HG03103 (cell line): ENCODE measurements around the gene FLNB.

Source experiments
- ATAC-seq: cut with Tn5 transposase; IDR thresholded peaks from one replicate; pipeline ENCODE4 v1.9.1; 2021; ENCODE audit warnings: low read depth; ENCODE audit not compliant: unreplicated experiment

The FLNB gene

GRCh38 chr3:58154626-58155449 is 146.6 kb downstream of the FLNB start:
- ATAC-seq = no peak

- no peak for ATAC-seq
Observed at GRCh38 chr3:58155838-58156237, 147.6 kb downstream of the FLNB start.

GRCh38 chr3:58157700-58158099 is 149.5 kb downstream of the FLNB start:
- no peak for ATAC-seq

- ATAC-seq = no peak
Observed at GRCh38 chr3:58158442-58159153, 150.4 kb downstream of the FLNB start.

GRCh38 chr3:58160399-58160798 is 152.2 kb downstream of the FLNB start:
- no peak for ATAC-seq

GRCh38 chr3:58161435-58162398 is 153.5 kb downstream of the FLNB start:
- ATAC-seq = no peak

- no peak for ATAC-seq
Observed at GRCh38 chr3:58163234-58163633, 155.0 kb downstream of the FLNB start.

GRCh38 chr3:58164199-58164879 is 156.1 kb downstream of the FLNB start:
- no peak for ATAC-seq

GRCh38 chr3:58164906-58165821 is 156.9 kb downstream of the FLNB start:
- no peak for ATAC-seq

- ATAC-seq = peak; percentile 70
Observed at GRCh38 chr3:58167431-58168351, 159.5 kb downstream of the FLNB start.

- no peak for ATAC-seq
Observed at GRCh38 chr3:58168498-58168897, 160.3 kb downstream of the FLNB start.

GRCh38 chr3:58169371-58169770 is 161.1 kb downstream of the FLNB start:
- ATAC-seq = no peak

- ATAC-seq = no peak
Observed at GRCh38 chr3:58170376-58170775, 162.2 kb downstream of the FLNB start.

GRCh38 chr3:58171126-58171525 is 162.9 kb downstream of the FLNB start:
- ATAC-seq = no peak

- no peak for ATAC-seq
Observed at GRCh38 chr3:58173029-58173668, 164.9 kb downstream of the FLNB start.

- ATAC-seq = no peak
Observed at GRCh38 chr3:58173669-58174398, 165.6 kb downstream of the FLNB start.

GRCh38 chr3:58175187-58175436 is 166.9 kb downstream of the FLNB start:
- no peak for ATAC-seq
